PC-3 (cell line): ENCODE measurements around the gene WWC1. TPM values are rescaled to one million over a fixed set of nuclear protein-coding genes. Genes with fewer than 3 reads are reported as not detected.

ENCODE experiments used
- ATAC-seq: fragments of 200-7000 bp; cut with Tn5 transposase; 2 replicates; pipeline ENCODE4 v1.9.1; 2020; ENCODE audit warnings: mild to moderate bottlenecking, moderate library complexity
- BruUV-seq: library from RNA; stranded (reverse); fragments of 400-500 nt; replicated peaks from 2 replicates; lab custom pipeline; 2021; lab: Mats Ljungman, UMichigan
- CTCF ChIA-PET: fragments of 300-600 bp; sonication (Branson Sonifier 250); formaldehyde crosslinking; loops from one replicate; lab custom pipeline; 2022; ENCODE audit warnings: antibody characterized with exemption; lab: Charles Lee
- POLR2A ChIA-PET: fragments of 300-600 bp; sonication (Branson Sonifier 250); formaldehyde crosslinking; loops from one replicate; lab custom pipeline; 2022; ENCODE audit warnings: antibody characterized with exemption; ENCODE audit not compliant: unreplicated experiment; lab: Charles Lee
- DNase-seq: peaks from one replicate; pipeline ENCODE4 v3.0.0-alpha.2; 2015
- H2AFZ ChIP-seq: fragments of 300-600 bp; sonication (generic); 2 replicates; pipeline ENCODE4 v1.6.0; 2016; ENCODE audit warnings: antibody characterized with exemption, low read length
- H3F3A ChIP-seq: fragments of 300-600 bp; sonication (generic); one replicate; pipeline ENCODE4 v1.6.0; 2017; ENCODE audit warnings: antibody characterized with exemption, low read length, control low read depth, mild to moderate bottlenecking; ENCODE audit not compliant: unreplicated experiment
- H3K27ac ChIP-seq: fragments of 300-600 bp; sonication (generic); 2 replicates; pipeline ENCODE4 v1.5.1; 2016; ENCODE audit warnings: mild to moderate bottlenecking, low read length
- H3K27me3 ChIP-seq: fragments of 300-600 bp; sonication (generic); 2 replicates; pipeline ENCODE4 v1.6.1; 2016; ENCODE audit warnings: low read length, mixed read lengths
- H3K36me3 ChIP-seq: fragments of 300-600 bp; sonication (generic); 2 replicates; pipeline ENCODE4 v1.6.1; 2016; ENCODE audit warnings: low read depth, mixed run types, low read length, mixed read lengths
- H3K4me1 ChIP-seq: fragments of 300-600 bp; sonication (generic); 2 replicates; pipeline ENCODE4 v1.5.1; 2016; ENCODE audit warnings: low read length; ENCODE audit not compliant: insufficient read depth
- H3K4me2 ChIP-seq: fragments of 300-600 bp; sonication (generic); 2 replicates; pipeline ENCODE4 v1.6.0; 2016; ENCODE audit warnings: low read length
- H3K4me3 ChIP-seq: fragments of 300-600 bp; sonication (generic); 2 replicates; pipeline ENCODE4 v1.5.1; 2016; ENCODE audit warnings: mild to moderate bottlenecking, low read length, mixed read lengths
- H3K79me2 ChIP-seq: fragments of 300-600 bp; sonication (generic); 2 replicates; pipeline ENCODE4 v1.6.1; 2017; ENCODE audit warnings: low read length, mixed read lengths
- H3K9ac ChIP-seq: fragments of 300-600 bp; sonication (generic); 2 replicates; pipeline ENCODE4 v1.6.0; 2016; ENCODE audit warnings: mild to moderate bottlenecking, low read length
- H3K9me2 ChIP-seq: fragments of 300-600 bp; sonication (generic); replicated peaks from 2 replicates; pipeline ENCODE4 v1.6.1; 2016; ENCODE audit warnings: mixed run types, low read length, mixed read lengths
- H3K9me3 ChIP-seq: fragments of 300-600 bp; sonication (generic); 2 replicates; pipeline ENCODE4 v1.6.1; 2016; ENCODE audit warnings: low read length, mixed read lengths
- H4K20me1 ChIP-seq: fragments of 300-600 bp; sonication (generic); 2 replicates; pipeline ENCODE4 v1.6.1; 2016; ENCODE audit warnings: low read length, mixed read lengths
- CTCF ChIP-seq: fragments of 300-600 bp; sonication (generic); conservative IDR thresholded peaks from 2 replicates; pipeline ENCODE4 v1.5.1; 2017; ENCODE audit warnings: antibody characterized with exemption, low read depth, mild to moderate bottlenecking, low read length
- EZH2 ChIP-seq: fragments of 300-600 bp; sonication (generic); IDR thresholded peaks from one replicate; pipeline ENCODE4 v1.6.1; 2017; ENCODE audit warnings: antibody characterized with exemption, mild to moderate bottlenecking, low read length; ENCODE audit not compliant: unreplicated experiment
- EZH2phosphoT487 ChIP-seq: fragments of 300-600 bp; sonication (generic); IDR thresholded peaks from 2 replicates; pipeline ENCODE4 v1.6.1; 2018; ENCODE audit warnings: mild to moderate bottlenecking, antibody characterized with exemption, low read length, borderline replicate concordance
- intact Hi-C: fragments of 100-400 bp; cut with micrococcal nuclease; formaldehyde crosslinking; loops from 2 replicates; pipeline ENCODE4 v1.9.0; 2023
- total RNA-seq: library from RNA; depleted of rRNA; stranded (reverse); fragments of >200 nt; gene quantifications from 2 replicates; pipeline ENCODE4 v1.2.3, GENCODE V29; 2014

WWC1 gene
- total RNA-seq, 1 experiment from 2014 or later: 31.8 TPM

DNA sequence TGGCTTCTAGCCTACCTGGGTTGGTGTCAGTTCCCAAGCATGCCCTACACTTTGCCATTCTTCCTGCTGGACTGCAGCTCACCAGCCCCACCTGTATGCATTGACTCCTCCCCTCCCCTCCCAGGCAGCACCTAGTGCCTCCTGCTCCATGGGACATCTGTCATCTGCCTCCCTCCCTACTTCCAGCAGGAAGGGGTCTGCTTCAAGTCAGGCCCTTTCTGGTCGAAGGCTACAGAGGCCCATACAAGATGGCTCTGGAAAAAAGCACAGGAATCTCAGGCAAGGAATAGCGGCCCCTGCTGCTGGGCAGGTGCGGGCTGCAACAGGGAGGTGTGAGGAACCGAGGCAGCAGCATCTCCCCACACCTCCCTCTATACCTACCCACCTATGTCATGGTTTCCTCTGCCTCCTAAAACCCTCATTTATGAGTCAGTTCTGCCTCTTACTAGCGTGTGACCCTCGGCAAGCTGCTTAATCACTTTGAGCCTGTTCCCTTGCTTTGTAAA lies 19.7 kb downstream of the WWC1 start:
- intact Hi-C loops: no loop called here
- H3K4me2 ChIP-seq: no peak overlapping the region
- TF ChIP-seq CTCF: no peak
- TF ChIP-seq EZH2: no peak
- TF ChIP-seq EZH2phosphoT487: no peak
- peaks cover 4% of the 10 kb centered on the region for H3F3A ChIP-seq
- H2AFZ ChIP-seq: no peak overlapping the region
- no peaks in the 10 kb centered on the region for H4K20me1 ChIP-seq
- no peaks in the 10 kb centered on the region for H3K27me3 ChIP-seq
- ChIA-PET POLR2A (interaction anchor here (0.6 kb wide), 1 partner anchor 9 kb away, joined by 5 read pairs; no protein-coding TSS in a partner anchor), CTCF (no interaction called here)
- BruUV-seq: no TSS peak
- no peaks in the 10 kb centered on the region for H3K9me2 ChIP-seq
- no peaks in the 10 kb centered on the region for H3K9me3 ChIP-seq
- no peak overlapping the region for H3K9ac ChIP-seq
- no peak overlapping the region for H3K4me3 ChIP-seq
- no peaks in the 10 kb centered on the region for H3K36me3 ChIP-seq
- peaks cover 44% of the 10 kb centered on the region for H3K4me1 ChIP-seq
- no peak overlapping the region for H3K27ac ChIP-seq
- peaks cover 83% of the 10 kb centered on the region for H3K79me2 ChIP-seq
- no peak for ATAC-seq
- DNase-seq: peak; percentile 31

DNA sequence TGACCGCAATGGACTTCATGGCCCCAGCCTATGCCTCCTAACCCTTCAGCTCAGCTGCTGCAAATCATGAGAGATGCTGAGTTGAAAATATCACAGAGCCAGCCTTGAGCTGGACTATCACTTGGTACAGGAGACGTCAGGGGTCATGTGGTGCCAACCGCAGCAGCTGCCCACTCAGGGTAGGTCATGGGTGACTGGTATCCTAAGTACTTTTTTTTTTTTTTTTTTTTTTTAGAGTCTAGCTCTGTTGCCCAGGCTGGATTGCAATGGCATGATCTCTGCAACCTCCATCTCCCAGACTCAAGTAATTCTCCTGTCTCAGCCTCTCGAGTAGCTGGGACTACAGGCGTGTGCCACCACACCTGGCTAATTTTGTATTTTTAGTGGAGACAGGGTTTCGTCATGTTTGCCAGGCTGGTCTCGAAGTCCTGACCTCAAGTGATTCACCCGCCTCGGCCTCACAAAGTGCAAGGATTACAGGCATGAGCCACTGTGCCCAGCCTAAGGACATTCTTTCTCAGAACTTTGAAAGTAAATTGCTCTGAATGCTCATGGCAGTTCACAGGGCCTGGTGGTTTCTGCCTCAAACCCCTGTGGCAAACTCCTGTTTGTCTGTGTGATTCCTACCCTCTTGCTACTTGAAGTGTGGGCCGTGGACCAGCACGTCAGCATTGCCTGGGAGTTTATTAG lies 21.3 kb downstream of the WWC1 start:
- H2AFZ ChIP-seq: no peak overlapping the region
- H3K9me2 ChIP-seq: no peaks in the 10 kb centered on the region
- H4K20me1 ChIP-seq: no peaks in the 10 kb centered on the region
- no peak overlapping the region for H3K4me2 ChIP-seq
- no TSS peak for BruUV-seq
- ATAC-seq (no peak), DNase-seq (peak; percentile 38)
- intact Hi-C loops: no loop called here
- TF ChIP-seq CTCF (no peak), EZH2phosphoT487 (no peak), EZH2 (no peak)
- H3K79me2 ChIP-seq: peaks cover 84% of the 10 kb centered on the region
- ChIA-PET POLR2A (interaction anchor here (0.5 kb wide), 1 partner anchor 9 kb away, joined by 18 read pairs; no protein-coding TSS in a partner anchor), CTCF (interaction anchor here (0.6 to 0.7 kb wide), 2 partner anchors 11 to 87 kb away, joined by 3 to 15 read pairs; no protein-coding TSS in a partner anchor)
- peaks cover 61% of the 10 kb centered on the region for H3K4me1 ChIP-seq
- peak overlapping the region; percentile 81 for H3K27ac ChIP-seq
- no peak overlapping the region for H3K9ac ChIP-seq
- no peaks in the 10 kb centered on the region for H3K27me3 ChIP-seq
- no peaks in the 10 kb centered on the region for H3K9me3 ChIP-seq
- H3K36me3 ChIP-seq: no peaks in the 10 kb centered on the region
- H3K4me3 ChIP-seq: no peak overlapping the region
- peaks cover 4% of the 10 kb centered on the region for H3F3A ChIP-seq
